Activated CD8-positive, alpha-beta T cell treated with anti-CD3 and anti-CD28 coated beads, Interleukin-2, amount 10 ng/mL, durations not matched to agents 7 days and 5 days (primary cell): ENCODE measurements around the gene ADAT3. TPM values are rescaled to one million over a fixed set of nuclear protein-coding genes. Genes with fewer than 3 reads are reported as not detected.
A peak's percentile ranks its signal among the peaks of the same experiment; 100 is the strongest.
"Not testable (repeated sequence)": the region's sequence is repeated elsewhere in the genome, so short reads cannot be mapped to it uniquely, and the experiment has no call there.

Experiments
- ATAC-seq: fragments of 150-1000 bp; cut with Tn5 transposase; one replicate; pipeline ENCODE4 v1.10.0; 2021; ENCODE audit warnings: moderate library complexity
- CTCF ChIA-PET: fragments of 350-600 bp; sonication (Branson Sonifier 250); formaldehyde crosslinking; loops from one replicate; lab custom pipeline; 2021; ENCODE audit warnings: antibody characterized with exemption; lab: Charles Lee
- POLR2A ChIA-PET: fragments of 350-600 bp; sonication (Branson Sonifier 250); formaldehyde crosslinking; loops from one replicate; lab custom pipeline; 2021; ENCODE audit warnings: antibody characterized with exemption; lab: Charles Lee
- DNase-seq: peaks from one replicate; pipeline ENCODE4 v3.0.0-alpha.2; 2020
- H3K27ac Mint-ChIP-seq: one replicate; pipeline ENCODE4 v1.8.0; 2021; ENCODE audit warnings: mild to moderate bottlenecking, mixed read lengths
- H3K27me3 Mint-ChIP-seq: one replicate; pipeline ENCODE4 v1.8.0; 2021; ENCODE audit warnings: low read depth, mixed read lengths
- H3K36me3 Mint-ChIP-seq: one replicate; pipeline ENCODE4 v1.8.0; 2021; ENCODE audit warnings: low read depth, mixed read lengths
- H3K4me1 Mint-ChIP-seq: one replicate; pipeline ENCODE4 v1.8.0; 2021; ENCODE audit warnings: low read depth, mixed read lengths
- H3K4me3 Mint-ChIP-seq: one replicate; pipeline ENCODE4 v1.8.0; 2021; ENCODE audit warnings: mild to moderate bottlenecking, mixed read lengths
- H3K9me3 Mint-ChIP-seq: one replicate; pipeline ENCODE4 v1.8.0; 2022; ENCODE audit warnings: mixed read lengths; ENCODE audit not compliant: insufficient read depth
- total RNA-seq, 2 experiments: library from RNA; stranded (reverse); gene quantifications; one replicate each; pipeline ENCODE4 v1.2.3, GENCODE V29; 2021

Gene ADAT3
- total RNA-seq, 2 experiments from 2014 or later, result 9.9 to 11.0 TPM

- H3K4me3 Mint-ChIP-seq, ATAC-seq, H3K9me3 Mint-ChIP-seq, H3K27me3 Mint-ChIP-seq, DNase-seq, POLR2A ChIA-PET, H3K27ac Mint-ChIP-seq: not testable (repeated sequence)
- CTCF ChIA-PET, result interaction anchor here (1.3 to 3.4 kb wide), 3 partner anchors 12 to 21 kb away, joined by 4 to 38 read pairs (median 24); no protein-coding TSS in a partner anchor
- H3K36me3 Mint-ChIP-seq, result peaks cover 43% of the 10 kb centered on the region
- peaks cover 46% of the 10 kb centered on the region for H3K4me1 Mint-ChIP-seq
Measured at GRCh38 chr19:1877280-1877660, 27.9 kb upstream of the ADAT3 start.

GRCh38 chr19:1878583-1878982, 26.6 kb upstream of the ADAT3 start:
- H3K36me3 Mint-ChIP-seq, result peaks cover 52% of the 10 kb centered on the region
- H3K27me3 Mint-ChIP-seq, H3K27ac Mint-ChIP-seq, H3K4me3 Mint-ChIP-seq, ATAC-seq, DNase-seq, H3K9me3 Mint-ChIP-seq, CTCF ChIA-PET, POLR2A ChIA-PET: not testable (repeated sequence)
- peaks cover 50% of the 10 kb centered on the region for H3K4me1 Mint-ChIP-seq

- Mint-ChIP-seq H3K36me3 (peaks cover 51% of the 10 kb centered on the region), H3K27ac (peak overlapping the region; percentile 46), H3K4me1 (peaks cover 43% of the 10 kb centered on the region)
- H3K4me3 Mint-ChIP-seq, DNase-seq, H3K27me3 Mint-ChIP-seq, ATAC-seq, CTCF ChIA-PET, H3K9me3 Mint-ChIP-seq: not testable (repeated sequence)
- POLR2A ChIA-PET, result interaction anchor here (1.0 kb wide), 1 partner anchor 17 kb away, joined by 5 read pairs; no protein-coding TSS in a partner anchor
Measured at GRCh38 chr19:1879982-1880381, 25.2 kb upstream of the ADAT3 start.

GRCh38 chr19:1880611-1881392, 24.4 kb upstream of the ADAT3 start:
- ChIA-PET CTCF (interaction anchor here (3.2 kb wide), 1 partner anchor 16 kb away, joined by 22 read pairs; no protein-coding TSS in a partner anchor), POLR2A (interaction anchor here (1.0 to 1.8 kb wide), 2 partner anchors 17 to 25 kb away, joined by 5 to 6 read pairs; no protein-coding TSS in a partner anchor)
- H3K27me3 Mint-ChIP-seq, result no peaks in the 10 kb centered on the region
- H3K27ac Mint-ChIP-seq, result peak overlapping the region; percentile 63
- H3K36me3 Mint-ChIP-seq, result peaks cover 44% of the 10 kb centered on the region
- ATAC-seq (no peak), DNase-seq (no peak)
- peak overlapping the region; percentile 60 for H3K4me3 Mint-ChIP-seq
- peaks cover 47% of the 10 kb centered on the region for H3K4me1 Mint-ChIP-seq
- H3K9me3 Mint-ChIP-seq, result no peaks in the 10 kb centered on the region

GRCh38 chr19:1881393-1882088, 23.7 kb upstream of the ADAT3 start:
- Mint-ChIP-seq H3K4me1 (peaks cover 45% of the 10 kb centered on the region), H3K4me3 (peak overlapping the region; percentile 93), H3K36me3 (peaks cover 40% of the 10 kb centered on the region), H3K27ac (peak overlapping the region; percentile 95)
- ChIA-PET POLR2A (interaction anchor here (1.5 to 1.8 kb wide), 2 partner anchors 24 to 26 kb away, joined by 6 read pairs; no protein-coding TSS in a partner anchor), CTCF (interaction anchor here (3.2 kb wide), 1 partner anchor 16 kb away, joined by 22 read pairs; no protein-coding TSS in a partner anchor)
- not testable (repeated sequence) for H3K27me3 Mint-ChIP-seq, H3K9me3 Mint-ChIP-seq, DNase-seq, ATAC-seq

GRCh38 chr19:1882089-1882785, 23.0 kb upstream of the ADAT3 start:
- Mint-ChIP-seq H3K27ac (peak overlapping the region; percentile 95), H3K4me3 (peak overlapping the region; percentile 93), H3K4me1 (peaks cover 48% of the 10 kb centered on the region), H3K27me3 (no peaks in the 10 kb centered on the region), H3K9me3 (no peaks in the 10 kb centered on the region), H3K36me3 (peaks cover 40% of the 10 kb centered on the region)
- ChIA-PET CTCF (interaction anchor here (3.2 kb wide), 1 partner anchor 17 kb away, joined by 22 read pairs; no protein-coding TSS in a partner anchor), POLR2A (interaction anchor here (0.5 to 1.8 kb wide), 9 partner anchors 7 to 593 kb away, joined by 3 to 13 read pairs (median 3); partner anchors contain the start of gene GADD45B)
- DNase-seq (peak; percentile 90), ATAC-seq (peak; percentile 59)

GRCh38 chr19:1882786-1883692, 22.2 kb upstream of the ADAT3 start:
- DNase-seq, result no peak
- ATAC-seq, result peak; percentile 1
- H3K36me3 Mint-ChIP-seq, result peaks cover 40% of the 10 kb centered on the region
- no peaks in the 10 kb centered on the region for H3K27me3 Mint-ChIP-seq
- H3K9me3 Mint-ChIP-seq, result no peaks in the 10 kb centered on the region
- CTCF ChIA-PET, result interaction anchor here (1.3 to 3.2 kb wide), 2 partner anchors 12 to 18 kb away, joined by 3 to 22 read pairs; no protein-coding TSS in a partner anchor
- H3K4me1 Mint-ChIP-seq, result peaks cover 53% of the 10 kb centered on the region
- POLR2A ChIA-PET, result interaction anchor here (0.6 to 3.0 kb wide), 14 partner anchors 8 to 30 kb away, joined by 3 to 26 read pairs (median 4); no protein-coding TSS in a partner anchor
- peak overlapping the region; percentile 95 for H3K27ac Mint-ChIP-seq
- H3K4me3 Mint-ChIP-seq, result peak overlapping the region; percentile 93

GRCh38 chr19:1883784-1884183, 21.4 kb upstream of the ADAT3 start:
- peaks cover 50% of the 10 kb centered on the region for H3K4me1 Mint-ChIP-seq
- peaks cover 36% of the 10 kb centered on the region for H3K36me3 Mint-ChIP-seq
- peak; percentile 10 for ATAC-seq

GRCh38 chr19:1884291-1884718, 20.9 kb upstream of the ADAT3 start:
- CTCF ChIA-PET, result interaction anchor here (3.2 kb wide), 1 partner anchor 19 kb away, joined by 22 read pairs; no protein-coding TSS in a partner anchor
- ATAC-seq, result peak; percentile 23
- Mint-ChIP-seq H3K27ac (peak overlapping the region; percentile 95), H3K4me3 (peak overlapping the region; percentile 93), H3K4me1 (peaks cover 50% of the 10 kb centered on the region), H3K36me3 (peaks cover 36% of the 10 kb centered on the region), H3K9me3 (no peaks in the 10 kb centered on the region), H3K27me3 (no peaks in the 10 kb centered on the region)
- POLR2A ChIA-PET, result interaction anchor here (0.7 to 3.0 kb wide), 10 partner anchors 8 to 167 kb away, joined by 3 to 26 read pairs (median 6); partner anchors contain the start of gene MKNK2
- DNase-seq, result peak; percentile 61

More at GRCh38 chr19:1883784-1884183, 21.4 kb upstream of the ADAT3 start:
- Mint-ChIP-seq H3K27me3 (no peaks in the 10 kb centered on the region), H3K9me3 (no peaks in the 10 kb centered on the region), H3K4me3 (peak overlapping the region; percentile 93), H3K27ac (peak overlapping the region; percentile 95)
- ChIA-PET POLR2A (interaction anchor here (0.7 to 3.0 kb wide), 8 partner anchors 8 to 168 kb away, joined by 3 to 26 read pairs (median 4); partner anchors contain the start of gene MKNK2), CTCF (interaction anchor here (1.3 to 3.2 kb wide), 2 partner anchors 11 to 19 kb away, joined by 3 to 22 read pairs; no protein-coding TSS in a partner anchor)
- DNase-seq, result no peak
